ENCODE data around the gene WWOX.

GRCh38 chr16:78663690-78664089 is 564.2 kb downstream of the WWOX start:
- no peak for TF ChIP-seq CTCF (IDR thresholded peaks at IDR 0.05)
- no peak for TF ChIP-seq EZH2 (IDR thresholded peaks at IDR 0.05; ENCODE audit: borderline replicate concordance, insufficient read depth, low read depth, low read length, poor library complexity, severe bottlenecking)
